GM03348 (cell line): ENCODE measurements around the gene CD72.
"Not testable (repeated sequence)": the region's sequence is repeated elsewhere in the genome, so short reads cannot be mapped to it uniquely, and the experiment has no call there.

Experiments used
- DNase-seq: peaks from one replicate; pipeline ENCODE4 v3.0.0; 2012; ENCODE audit warnings: low spot score

The CD72 gene

DNA sequence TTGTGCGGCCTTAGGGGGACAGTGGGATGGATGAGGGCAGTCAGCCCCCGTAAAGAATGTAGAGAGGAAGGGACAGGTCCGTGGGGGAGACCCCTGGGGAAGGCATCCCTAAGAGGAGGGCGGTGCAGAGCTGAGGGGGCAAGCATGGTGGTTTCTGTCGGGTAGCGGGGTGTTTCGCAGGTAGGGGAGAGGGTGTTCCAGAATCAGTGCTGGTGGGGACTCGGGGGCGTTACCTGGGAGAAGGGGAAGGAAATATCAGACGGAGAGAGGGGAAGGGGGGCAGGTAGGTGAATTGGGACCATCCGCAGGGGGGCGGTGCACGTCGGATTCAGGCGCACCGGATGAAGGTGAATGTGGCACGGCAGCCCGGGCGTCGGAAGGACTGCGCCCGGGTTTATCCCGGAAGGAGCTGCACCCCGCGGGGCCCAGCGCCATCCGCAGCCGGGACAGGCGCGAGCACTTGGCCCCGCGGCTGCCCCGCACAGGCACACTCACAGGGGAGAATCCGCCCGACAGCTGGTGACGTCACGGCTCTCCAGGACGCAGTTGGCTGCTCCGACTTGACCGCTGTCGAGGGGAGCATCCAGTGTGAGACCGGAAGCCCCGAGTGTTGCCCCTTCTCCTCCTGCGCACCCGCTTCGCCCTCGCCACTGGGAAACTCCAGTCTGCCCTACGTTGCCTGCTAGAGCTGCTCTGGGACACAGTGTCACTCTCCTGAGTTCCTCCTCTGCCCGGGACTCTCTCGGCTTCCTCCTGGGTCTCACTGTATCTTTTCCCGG lies 1.3 kb downstream of the CD72 start:
- DNase-seq: peak; percentile 77

DNA sequence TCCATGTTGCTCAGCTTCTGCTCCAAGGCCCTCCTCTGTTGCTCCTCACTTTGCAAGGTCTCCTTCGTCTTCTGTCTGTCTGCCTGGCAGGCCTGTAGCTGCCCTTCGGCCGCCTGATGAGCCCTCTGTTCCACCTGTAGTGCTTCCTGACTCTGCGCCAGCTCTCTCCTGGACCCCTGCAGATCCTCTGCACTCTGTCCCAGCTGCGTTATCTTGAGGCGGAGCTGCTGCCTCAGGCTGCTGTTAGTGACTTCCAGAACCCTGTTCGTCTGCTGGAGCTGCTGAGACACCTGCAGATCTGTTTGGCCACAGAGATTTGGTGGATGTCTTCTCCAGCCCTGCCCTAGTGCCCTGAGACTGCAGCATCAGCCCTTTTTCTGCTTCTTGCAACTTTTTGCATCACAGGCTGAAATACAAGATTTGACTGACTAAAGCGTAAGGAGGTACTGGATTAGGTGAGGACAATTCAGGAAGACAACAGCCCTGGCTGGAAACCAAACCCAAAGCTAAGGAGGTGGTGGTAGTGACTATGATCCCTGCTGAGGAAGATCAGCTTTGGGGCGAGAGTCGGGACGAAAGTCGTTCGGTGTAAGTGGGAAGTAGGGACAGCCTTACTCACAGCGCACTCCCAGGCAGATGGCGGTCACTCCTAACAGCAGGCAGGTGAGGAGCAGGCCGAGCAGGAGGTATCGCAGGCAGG lies 2.1 kb downstream of the CD72 start:
- DNase-seq: no peak

DNA sequence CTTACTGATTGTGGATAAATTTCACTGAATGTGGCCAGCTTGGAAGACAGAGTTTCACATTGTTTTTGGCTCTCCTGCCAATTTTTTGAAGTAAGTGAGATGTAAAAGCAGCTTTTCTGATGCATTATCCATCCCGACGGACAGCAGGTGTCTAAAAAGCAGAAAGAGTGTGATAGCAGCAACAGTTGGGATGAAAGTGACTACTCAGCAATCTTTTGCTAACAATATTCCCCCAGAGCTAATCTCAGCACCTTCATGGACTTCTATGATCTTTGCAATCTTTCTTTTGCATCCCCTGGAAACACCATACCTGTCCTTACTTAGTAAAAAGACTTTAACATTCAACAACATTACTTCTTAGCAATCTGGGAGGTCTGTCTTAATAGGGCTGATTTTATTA lies 5.4 kb downstream of the CD72 start:
- no peak for DNase-seq

GRCh38 chr9:35612066-35612465 lies 6.1 kb downstream of the CD72 start:
- not testable (repeated sequence) for DNase-seq

- DNase-seq: peak; percentile 71
Measured at GRCh38 chr9:35611230-35611797, 6.9 kb downstream of the CD72 start.

- no peak for DNase-seq
Measured at GRCh38 chr9:35609820-35610163, 8.4 kb downstream of the CD72 start.

GRCh38 chr9:35609001-35609819 lies 9.0 kb downstream of the CD72 start:
- DNase-seq: no peak

GRCh38 chr9:35608221-35608620 lies 10.0 kb downstream of the CD72 start:
- no peak for DNase-seq

DNA sequence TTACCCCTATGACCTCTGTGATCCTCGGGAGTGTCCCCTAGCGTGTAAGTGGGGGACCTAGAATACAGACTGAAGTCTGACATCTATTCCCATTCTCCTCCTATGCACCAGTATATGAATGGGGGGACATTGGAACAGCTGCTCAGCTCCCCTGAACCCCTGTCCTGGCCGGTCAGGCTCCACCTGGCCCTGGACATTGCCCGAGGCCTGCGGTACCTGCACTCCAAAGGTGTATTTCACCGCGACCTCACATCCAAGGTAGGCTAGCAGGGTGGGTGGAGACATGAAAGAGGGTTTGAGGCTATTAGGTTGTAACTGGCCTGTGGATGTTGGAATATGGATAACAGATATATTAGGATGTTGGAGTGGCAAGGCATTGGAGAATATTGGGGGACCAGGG lies 11.5 kb downstream of the CD72 start:
- no peak for DNase-seq

- DNase-seq: peak; percentile 29
Measured at GRCh38 chr9:35606138-35606504, 12.1 kb downstream of the CD72 start.

- DNase-seq: peak; percentile 28
Measured at GRCh38 chr9:35605351-35606137, 12.7 kb downstream of the CD72 start.

DNA sequence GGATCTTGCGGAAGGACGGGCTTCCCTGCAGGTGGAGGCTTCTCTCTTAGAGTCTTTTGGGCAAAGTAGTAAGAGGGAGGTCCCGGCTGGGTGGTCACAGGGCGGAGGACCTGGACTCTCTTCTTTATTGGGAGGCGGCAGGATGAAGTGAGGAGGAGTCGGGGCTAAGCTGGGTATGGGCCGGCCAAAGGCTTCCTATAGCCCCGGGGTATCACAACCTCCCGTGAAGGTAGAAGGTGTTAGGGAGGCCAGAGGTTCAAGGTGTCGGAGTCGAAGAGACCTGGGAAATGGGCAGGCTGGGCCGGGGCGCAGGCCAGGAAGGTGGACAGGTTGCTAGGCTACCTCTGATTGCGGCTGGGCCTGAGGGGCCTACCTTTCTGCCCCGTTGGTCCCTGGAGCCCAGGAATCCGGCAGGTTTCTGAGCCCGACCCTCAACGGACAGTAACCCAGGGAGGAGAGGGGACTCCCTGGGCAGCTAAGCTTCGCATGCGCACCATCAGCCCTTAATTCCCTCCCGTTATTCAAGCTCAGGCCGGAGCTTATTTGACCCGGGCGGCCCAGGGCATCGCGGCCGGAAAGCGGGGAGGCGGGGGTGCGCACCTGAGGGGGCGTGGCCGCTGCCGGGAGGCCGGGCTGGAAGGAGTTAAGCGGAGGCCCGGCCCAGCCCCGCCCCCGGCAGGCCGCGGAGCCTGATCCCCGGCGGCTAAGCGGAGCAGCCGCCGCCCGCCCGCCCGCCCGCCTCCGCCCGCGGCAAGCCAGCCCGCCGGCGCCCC lies 13.4 kb downstream of the CD72 start, which contains the start of gene TESK1:
TESK1 (plus strand) TSS at position 685 of the 773 bp plus-strand sequence. CDS start 358 bp downstream, outside the sequence.
- DNase-seq: peak; percentile 91

DNA sequence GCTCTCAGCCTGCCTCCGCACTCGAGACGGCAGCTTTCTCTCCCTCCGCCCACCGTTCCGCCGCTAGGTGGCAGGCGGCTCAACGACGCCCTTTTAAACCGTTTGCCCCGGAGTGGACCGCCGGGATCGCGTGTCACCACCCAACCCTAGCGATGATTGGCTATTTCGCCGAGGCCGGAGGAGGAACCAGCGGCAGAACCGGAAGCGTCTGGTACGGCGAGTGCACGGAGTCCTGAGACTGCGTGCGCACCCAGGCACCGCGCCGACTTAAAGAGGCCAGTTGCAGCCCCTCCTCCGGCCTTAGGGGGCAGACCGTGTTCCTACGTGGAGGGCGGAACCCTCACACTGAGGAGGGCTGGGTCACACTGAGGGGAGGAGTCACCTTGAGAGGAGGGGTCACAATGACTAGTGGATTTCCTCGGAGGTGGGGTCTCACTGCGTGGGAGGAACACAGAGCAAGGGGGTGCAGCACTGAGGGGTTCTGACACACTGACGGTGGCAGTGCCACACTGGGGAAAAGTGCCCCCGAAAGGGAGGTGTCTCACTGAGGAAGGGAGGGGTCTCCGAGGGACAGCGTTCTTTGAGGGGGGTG lies 14.1 kb downstream of the CD72 start:
- peak; percentile 99 for DNase-seq

DNA sequence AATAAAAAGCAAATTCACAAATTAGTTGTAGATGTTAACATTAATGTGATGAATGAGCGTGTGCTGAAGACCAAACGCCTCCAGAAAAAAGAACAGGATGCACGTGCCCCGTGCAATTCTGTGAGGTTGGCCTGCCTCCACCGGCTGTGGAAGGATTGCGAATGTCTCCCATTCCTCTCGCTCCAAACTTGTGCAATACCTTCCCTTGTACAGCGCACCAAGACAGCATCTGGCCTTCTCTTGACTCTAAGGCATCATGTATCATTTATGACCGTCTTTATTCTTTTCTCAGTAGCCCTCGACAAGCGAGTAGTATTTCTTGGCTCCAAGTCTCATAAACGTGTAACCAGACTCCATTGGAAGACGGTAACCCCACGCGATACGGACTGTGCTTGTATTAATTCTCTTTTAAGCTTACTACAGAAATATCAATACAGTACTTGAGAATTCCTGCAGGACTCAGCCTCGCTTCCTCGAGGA lies 14.7 kb downstream of the CD72 start:
- peak; percentile 86 for DNase-seq

DNA sequence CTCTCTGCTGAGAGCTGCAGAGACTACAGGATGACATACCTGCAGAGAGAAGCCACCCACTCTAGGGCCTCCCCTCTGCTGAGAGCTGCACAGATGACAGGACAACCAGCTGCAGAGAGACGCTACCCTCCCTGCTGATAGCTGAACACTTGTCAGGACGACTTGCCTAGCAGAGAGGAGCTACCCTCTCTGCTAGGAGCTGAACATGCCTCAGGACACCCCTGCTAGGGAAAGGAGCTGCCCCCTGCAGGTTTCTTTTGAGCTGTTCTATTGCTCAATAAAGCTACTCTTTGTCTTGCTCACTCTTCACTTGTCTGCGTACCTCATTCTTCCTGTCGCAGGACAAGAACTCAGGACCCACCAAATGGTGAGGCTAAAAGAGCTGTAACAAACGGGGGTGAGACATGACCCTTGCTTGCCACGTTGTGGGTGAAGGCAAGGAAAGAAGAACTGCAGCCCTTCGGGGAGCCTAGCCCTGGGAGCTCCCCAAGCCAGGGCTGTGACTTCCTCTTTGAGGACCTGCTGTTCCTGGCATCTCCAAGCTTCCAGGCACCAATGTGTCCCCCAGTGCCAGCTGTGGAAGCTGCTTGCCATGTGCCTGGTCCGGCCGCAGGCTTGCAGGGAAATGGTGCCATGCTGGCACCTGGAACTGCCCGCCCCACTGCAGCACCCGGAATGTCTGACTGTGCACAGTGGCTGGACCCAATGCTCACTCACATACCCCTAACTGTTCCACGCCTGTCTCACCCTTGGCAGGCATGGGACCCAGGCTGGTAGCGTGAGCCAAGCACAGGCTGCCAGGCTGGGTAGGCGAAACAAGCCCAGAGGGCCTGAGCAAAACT lies 18.2 kb downstream of the CD72 start:
- no peak for DNase-seq

GRCh38 chr9:35598866-35599590 lies 19.2 kb downstream of the CD72 start:
- DNase-seq: no peak

DNA sequence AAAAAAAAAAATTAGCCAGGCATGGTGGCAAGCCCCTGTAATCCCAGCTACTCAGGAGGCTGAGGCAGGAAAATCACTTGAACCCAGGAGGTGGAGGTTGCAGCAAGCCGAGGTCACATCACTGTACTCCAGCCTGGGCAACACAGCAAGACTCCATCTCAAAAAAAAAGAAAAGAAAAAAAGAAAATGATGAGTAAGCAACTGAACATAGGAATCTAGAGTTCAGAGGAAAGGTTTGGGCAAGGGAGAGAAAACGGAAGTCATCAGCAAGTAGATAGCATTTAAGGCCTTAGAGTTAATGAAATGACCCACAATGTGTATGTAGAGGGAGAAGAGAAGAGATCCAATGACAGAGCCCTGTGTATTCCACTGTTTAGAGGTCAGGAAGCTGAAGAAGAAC lies 21.3 kb downstream of the CD72 start:
- not testable (repeated sequence) for DNase-seq

- no peak for DNase-seq
Measured at GRCh38 chr9:35594471-35594870, 23.7 kb downstream of the CD72 start.

DNA sequence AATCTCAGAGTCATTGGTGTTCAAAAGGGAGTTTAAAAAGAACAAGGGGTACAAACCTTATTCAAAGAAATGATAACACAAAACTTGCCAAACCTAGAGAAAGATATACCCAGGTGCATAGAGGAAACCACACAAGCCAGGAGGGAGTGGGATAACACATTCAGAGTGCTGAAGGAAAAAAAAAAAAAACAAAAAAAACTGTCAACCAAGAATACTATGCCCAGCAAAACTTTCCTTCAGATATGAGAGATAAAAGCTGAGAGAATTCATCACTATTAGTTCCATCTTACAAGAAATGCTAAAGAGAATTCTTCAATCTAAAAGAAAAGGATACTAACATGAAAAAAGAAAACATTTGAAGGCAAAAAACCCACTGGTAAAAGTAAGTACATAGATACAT lies 24.6 kb downstream of the CD72 start:
- DNase-seq: no peak
